Muscle of leg (tissue), 16 donors: ENCODE data around the gene HNRNPA2B1. TPM values are rescaled to one million over a fixed set of nuclear protein-coding genes. Genes with fewer than 3 reads are reported as not detected.

Experiments
- DNase-seq: peaks from one replicate; pipeline ENCODE4 v3.0.0; 2013
- H3K27ac ChIP-seq: one replicate; pipeline ENCODE4 v1.5.1; 2013; ENCODE audit warnings: mild to moderate bottlenecking, low read length, control low read depth
- H3K27me3 ChIP-seq: one replicate; pipeline ENCODE4 v1.6.1; 2013; ENCODE audit warnings: low read length; ENCODE audit not compliant: control insufficient read depth, insufficient read depth
- H3K36me3 ChIP-seq: one replicate; pipeline ENCODE4 v1.6.1; 2013; ENCODE audit warnings: low read length; ENCODE audit not compliant: control insufficient read depth, insufficient read depth
- H3K4me1 ChIP-seq: one replicate; pipeline ENCODE4 v1.6.1; 2013; ENCODE audit warnings: low read length; ENCODE audit not compliant: control insufficient read depth, insufficient read depth
- H3K4me3 ChIP-seq: one replicate; pipeline ENCODE4 v1.5.1; 2013; ENCODE audit warnings: low read length, control low read depth
- H3K9me3 ChIP-seq: replicated peaks from 2 replicates; pipeline ENCODE4 v1.6.1; 2013; ENCODE audit warnings: low read depth, low read length; ENCODE audit not compliant: control insufficient read depth
- WGBS: methylation state at CpG from one replicate; pipeline ENCODE4 v1.1.5; 2013; ENCODE audit warnings: missing lambda C conversion rate; ENCODE audit not compliant: insufficient coverage; 5-methylcytosine and 5-hydroxymethylcytosine counted together
- long read RNA-seq, 11 donors: transcript quantifications; one replicate each; lab custom pipeline, GENCODE V29; 2026
- polyA plus RNA-seq, 8 donors: library from polyadenylated mRNA; unstranded; fragments of 120-200 nt; gene quantifications; one replicate each; pipeline versions ENCODE4 v1.2.1 to v1.2.3, GENCODE V29; 2013; ENCODE audit warnings: inconsistent platforms in 1 of 8, low replicate concordance in 1 of 8; ENCODE audit not compliant: insufficient read length in 8 of 8, insufficient read depth in 1 of 8
- total RNA-seq: library from RNA; stranded (reverse); fragments of 120-200 nt; gene quantifications from one replicate; pipeline ENCODE4 v1.2.4, GENCODE V29; 2013

HNRNPA2B1 gene
- 107 TPM for total RNA-seq
- 100 to 1,000 TPM; 743 to 924 (median 812) TPM for polyA plus RNA-seq
- long read RNA-seq, donor 1, transcript HNRNPA2B1-202 (11 exons, 1,711 nt), result major isoform, 19 of 135 reads
- long read RNA-seq, donor 1, transcript HNRNPA2B1-205 (2 exons, 1,220 nt), result minor isoform, 13 of 135 reads
- long read RNA-seq, donor 1, partial matches to known transcripts, result 53 of 135 reads
- long read RNA-seq, donor 1, other reads (novel, unspliced or antisense), result 47 of 135 reads
- long read RNA-seq, donor 2, transcript HNRNPA2B1-202 (11 exons, 1,711 nt), result minor isoform, 5 of 12 reads
- long read RNA-seq, donor 2, transcript HNRNPA2B1-205 (2 exons, 1,220 nt), result major isoform, 7 of 12 reads
- long read RNA-seq, donor 2, partial matches to known transcripts, result 0 of 12 reads
- long read RNA-seq, donor 2, other reads (novel, unspliced or antisense), result 0 of 12 reads
- long read RNA-seq, donor 3, transcript HNRNPA2B1-202 (11 exons, 1,711 nt), result major isoform, 39 of 355 reads
- long read RNA-seq, donor 3, transcript HNRNPA2B1-205 (2 exons, 1,220 nt), result minor isoform, 10 of 355 reads
- long read RNA-seq, donor 3, transcript HNRNPA2B1-201 (12 exons, 3,664 nt), result minor isoform, 8 of 355 reads
- long read RNA-seq, donor 3, partial matches to known transcripts, result 261 of 355 reads
- long read RNA-seq, donor 3, other reads (novel, unspliced or antisense), result 34 of 355 reads
- long read RNA-seq, donor 4, full-length matches to known transcripts, result 35 of 121 reads
- long read RNA-seq, donor 4, partial matches to known transcripts, result 46 of 121 reads
- long read RNA-seq, donor 4, other reads (novel, unspliced or antisense), result 40 of 121 reads
- long read RNA-seq, donor 5, full-length matches to known transcripts, result 168 of 358 reads
- long read RNA-seq, donor 5, partial matches to known transcripts, result 146 of 358 reads
- long read RNA-seq, donor 5, other reads (novel, unspliced or antisense), result 44 of 358 reads
- long read RNA-seq, donor 6, full-length matches to known transcripts, result 175 of 378 reads
- long read RNA-seq, donor 6, partial matches to known transcripts, result 194 of 378 reads
- long read RNA-seq, donor 6, other reads (novel, unspliced or antisense), result 9 of 378 reads
- long read RNA-seq, donor 7, full-length matches to known transcripts, result 127 of 486 reads
- long read RNA-seq, donor 7, partial matches to known transcripts, result 260 of 486 reads
- long read RNA-seq, donor 7, other reads (novel, unspliced or antisense), result 99 of 486 reads
- long read RNA-seq, donor 8, full-length matches to known transcripts, result 70 of 166 reads
- long read RNA-seq, donor 8, partial matches to known transcripts, result 89 of 166 reads
- long read RNA-seq, donor 8, other reads (novel, unspliced or antisense), result 7 of 166 reads
- long read RNA-seq, donor 9, full-length matches to known transcripts, result 116 of 233 reads
- long read RNA-seq, donor 9, partial matches to known transcripts, result 112 of 233 reads
- long read RNA-seq, donor 9, other reads (novel, unspliced or antisense), result 5 of 233 reads
- long read RNA-seq, donor 10, full-length matches to known transcripts, result 177 of 338 reads
- long read RNA-seq, donor 10, partial matches to known transcripts, result 126 of 338 reads
- long read RNA-seq, donor 10, other reads (novel, unspliced or antisense), result 35 of 338 reads
- long read RNA-seq, donor 11, full-length matches to known transcripts, result 109 of 212 reads
- long read RNA-seq, donor 11, partial matches to known transcripts, result 92 of 212 reads
- long read RNA-seq, donor 11, other reads (novel, unspliced or antisense), result 11 of 212 reads

DNA sequence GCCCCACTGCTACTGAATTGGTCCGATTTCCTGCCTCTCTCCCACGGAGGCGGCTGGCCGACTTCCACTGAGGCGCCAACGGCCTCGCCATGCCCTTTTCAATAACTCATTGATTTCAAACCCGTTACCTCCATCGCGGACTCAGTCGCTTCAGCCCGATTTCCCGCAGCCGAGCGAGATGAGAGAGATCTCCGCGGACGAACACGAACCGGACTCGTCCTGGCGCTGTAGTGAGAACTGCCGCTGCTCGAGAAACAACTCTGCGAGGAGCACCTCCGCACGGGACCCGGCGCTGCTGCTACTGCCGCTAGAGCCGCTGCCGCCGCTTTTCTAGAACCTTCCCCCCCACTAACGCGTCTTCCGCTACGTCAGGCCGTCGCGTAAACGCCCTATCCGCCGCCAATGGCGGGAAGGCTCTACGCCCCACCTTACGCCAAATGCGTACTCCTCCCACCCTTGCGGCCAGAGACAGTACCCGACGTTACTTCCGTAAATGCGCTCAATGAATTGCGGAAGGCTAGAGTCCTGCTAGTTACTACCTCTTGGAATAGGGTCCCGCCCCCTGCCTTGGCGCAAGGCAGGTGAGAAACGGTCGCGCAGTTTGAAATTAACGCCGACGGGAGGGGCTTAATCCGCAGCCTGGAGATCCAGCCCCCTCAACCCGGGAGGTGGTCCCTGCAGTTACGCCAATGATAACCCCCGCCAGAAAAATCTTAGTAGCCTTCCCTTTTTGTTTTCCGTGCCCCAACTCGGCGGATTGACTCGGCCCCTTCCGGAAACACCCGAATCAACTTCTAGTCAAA is at the start of gene HNRNPA2B1:
TSS of gene HNRNPA2B1 (minus strand) at position 303 of the 803 bp plus-strand sequence. CDS start at position 134, 169 bp downstream.
- WGBS, result under 1% methylated on average over 65 of the region's 71 CpGs
- no peaks in the 10 kb centered on the region for H3K27me3 ChIP-seq
- peaks cover 5% of the 10 kb centered on the region for H3K4me1 ChIP-seq
- peak within 1 kb of the TSS; percentile 100 for H3K27ac ChIP-seq
- H3K9me3 ChIP-seq, result no peaks in the 10 kb centered on the region
- peak within 1 kb of the TSS; percentile 96 for H3K4me3 ChIP-seq
- DNase-seq, result peak; percentile 100
- H3K36me3 ChIP-seq, result peaks cover 19% of the 10 kb centered on the region

DNA sequence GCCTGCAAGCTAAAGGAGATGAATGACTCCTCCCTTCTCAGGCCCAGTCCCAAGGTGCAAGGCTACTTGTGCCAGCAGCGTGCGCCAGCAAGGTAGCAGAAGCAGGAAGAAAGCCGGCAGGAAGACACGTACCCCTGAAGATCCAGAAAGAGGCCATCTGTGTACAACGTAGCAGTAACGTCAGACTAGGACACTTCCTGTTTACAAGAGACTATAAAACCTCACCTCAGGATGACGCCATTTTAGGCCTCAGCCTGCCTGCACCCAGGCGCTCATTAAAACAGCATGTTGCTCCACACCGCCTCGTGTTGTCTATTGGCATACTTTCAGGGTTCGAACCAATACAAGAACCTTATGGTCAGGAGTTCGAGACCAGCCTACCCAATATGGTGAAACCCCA is 49.7 kb upstream of the HNRNPA2B1 start:
- H3K9me3 ChIP-seq, result no peaks in the 10 kb centered on the region
- H3K4me3 ChIP-seq, result no peak overlapping the region
- no peak overlapping the region for H3K27ac ChIP-seq
- WGBS, result 56% methylated on average over 8 of the region's 12 CpGs
- no peaks in the 10 kb centered on the region for H3K36me3 ChIP-seq
- no peaks in the 10 kb centered on the region for H3K4me1 ChIP-seq
- H3K27me3 ChIP-seq, result no peaks in the 10 kb centered on the region
- DNase-seq, result no peak

DNA sequence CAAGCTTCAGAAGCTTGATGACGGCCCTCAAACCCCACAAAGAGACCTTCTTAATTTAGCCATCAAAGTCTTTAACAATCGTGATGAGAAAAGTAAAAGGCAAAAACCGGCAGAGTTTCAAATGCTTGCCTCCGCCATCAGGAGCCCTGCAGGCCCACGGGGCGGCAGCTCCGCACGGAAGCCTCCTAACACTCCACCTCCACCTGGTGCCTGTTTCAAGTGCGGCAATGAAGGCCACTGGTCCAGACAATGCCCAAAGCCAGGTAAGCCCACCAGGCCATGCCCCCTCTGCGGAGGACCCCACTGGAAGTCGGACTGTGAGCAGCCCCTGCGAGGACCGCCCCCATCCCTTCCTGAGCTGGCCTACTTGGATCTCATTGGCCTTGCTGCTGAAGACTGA is 44.6 kb upstream of the HNRNPA2B1 start:
- no peaks in the 10 kb centered on the region for H3K27me3 ChIP-seq
- no peak overlapping the region for H3K4me3 ChIP-seq
- H3K36me3 ChIP-seq, result no peaks in the 10 kb centered on the region
- no peak overlapping the region for H3K27ac ChIP-seq
- DNase-seq, result no peak
- WGBS, result 85% methylated on average over 13 of the region's 13 CpGs
- H3K4me1 ChIP-seq, result no peaks in the 10 kb centered on the region
- no peaks in the 10 kb centered on the region for H3K9me3 ChIP-seq

DNA sequence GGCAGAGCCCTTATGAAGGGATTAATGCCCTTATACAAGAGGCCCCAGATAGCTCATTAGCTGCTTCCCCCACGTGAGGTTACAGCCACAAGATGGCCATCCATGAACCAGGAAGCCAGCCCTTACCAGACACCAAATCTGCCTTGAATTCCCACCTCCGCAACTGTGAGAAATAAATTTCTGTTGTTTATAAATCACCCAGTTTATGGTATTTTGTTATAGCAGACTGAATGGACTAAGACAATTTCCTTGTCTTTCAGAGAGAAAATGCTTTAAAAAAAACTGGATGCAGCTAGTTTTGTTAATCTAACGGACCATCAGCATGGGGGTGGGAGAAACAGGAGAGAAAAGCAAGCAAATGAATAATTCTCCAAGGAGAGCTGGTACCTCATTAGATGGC is 37.5 kb upstream of the HNRNPA2B1 start:
- no peak for DNase-seq
- no peak overlapping the region for H3K4me3 ChIP-seq
- H3K9me3 ChIP-seq, result no peaks in the 10 kb centered on the region
- H3K36me3 ChIP-seq, result no peaks in the 10 kb centered on the region
- no peaks in the 10 kb centered on the region for H3K27me3 ChIP-seq
- WGBS, result no CpG with 5 or more reads among the region's 3 CpGs
- no peaks in the 10 kb centered on the region for H3K4me1 ChIP-seq
- H3K27ac ChIP-seq, result no peak overlapping the region

DNA sequence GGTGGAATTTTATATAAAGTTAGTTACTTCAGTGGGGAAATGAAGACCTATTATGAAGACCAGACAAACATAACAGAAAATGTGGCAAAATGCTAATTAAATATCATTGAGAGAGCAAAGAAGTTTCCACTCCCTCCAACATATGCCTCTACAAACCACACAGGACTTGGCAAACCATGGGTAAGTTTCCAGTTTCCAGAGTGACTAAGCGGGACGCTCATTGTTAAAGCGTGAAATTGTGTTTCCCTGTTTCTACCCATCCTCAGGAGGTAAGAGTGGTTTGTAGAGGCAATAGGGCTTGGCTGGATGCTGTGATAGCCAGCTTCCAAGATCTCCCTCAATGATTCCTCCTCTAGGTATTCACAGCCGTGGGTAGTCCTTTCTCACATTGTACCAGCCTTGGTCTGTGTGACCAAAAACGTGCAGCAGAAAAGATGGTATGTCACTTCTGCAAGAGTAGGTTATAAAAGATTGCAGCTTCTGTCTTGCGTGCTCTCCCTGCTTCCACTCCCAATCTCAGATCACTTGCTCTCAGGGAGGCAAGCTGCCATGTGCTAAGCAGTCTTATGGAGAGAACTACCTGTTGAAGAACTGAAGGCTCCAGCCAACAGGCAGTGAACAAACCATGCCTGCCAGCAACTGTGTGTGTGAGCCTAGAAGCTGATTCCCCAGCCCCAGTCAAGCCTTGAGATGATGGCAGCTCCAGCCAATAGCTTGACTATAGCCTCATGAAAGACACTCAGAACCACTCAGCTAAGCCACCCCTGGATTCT is 36.7 kb upstream of the HNRNPA2B1 start:
- Histone ChIP-seq H3K27me3 (no peaks in the 10 kb centered on the region), H3K4me3 (no peak overlapping the region), H3K36me3 (no peaks in the 10 kb centered on the region), H3K4me1 (no peaks in the 10 kb centered on the region), H3K27ac (no peak overlapping the region), H3K9me3 (no peaks in the 10 kb centered on the region)
- WGBS, result no CpG with 5 or more reads among the region's 6 CpGs
- no peak for DNase-seq

DNA sequence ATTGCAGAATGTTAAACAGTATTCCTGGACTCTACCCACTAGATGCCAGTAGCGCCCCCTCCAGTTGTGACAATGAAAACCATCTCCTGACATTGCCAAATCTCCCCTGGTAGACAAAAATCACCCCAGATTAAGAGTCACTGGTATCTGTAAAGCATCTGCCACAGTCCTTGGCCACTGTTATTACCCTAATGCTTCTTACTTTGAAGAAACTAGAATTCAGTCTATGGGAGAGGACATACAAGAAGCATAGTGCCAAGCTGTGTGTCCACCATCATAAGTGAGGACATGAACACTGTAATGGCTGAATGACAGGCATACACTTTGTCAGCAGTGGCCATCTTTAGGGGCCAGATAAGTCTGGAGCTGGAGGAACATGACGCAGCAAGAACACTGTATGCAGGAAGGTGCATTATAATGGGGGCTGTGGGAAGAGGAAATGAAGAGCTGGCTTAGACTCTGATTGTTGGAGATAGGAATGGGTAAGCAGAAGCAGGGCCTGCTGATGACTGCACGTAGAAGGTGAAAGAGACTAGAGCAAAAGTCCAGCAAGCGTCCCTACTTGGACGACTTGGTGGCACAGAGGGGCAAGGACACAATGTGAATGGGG is 33.5 kb upstream of the HNRNPA2B1 start:
- no peak overlapping the region for H3K27ac ChIP-seq
- no peak overlapping the region for H3K4me3 ChIP-seq
- no peaks in the 10 kb centered on the region for H3K27me3 ChIP-seq
- H3K4me1 ChIP-seq, result no peaks in the 10 kb centered on the region
- no peak for DNase-seq
- no peaks in the 10 kb centered on the region for H3K36me3 ChIP-seq
- no peaks in the 10 kb centered on the region for H3K9me3 ChIP-seq
- WGBS, result 68% methylated on average over 5 of the region's 5 CpGs

DNA sequence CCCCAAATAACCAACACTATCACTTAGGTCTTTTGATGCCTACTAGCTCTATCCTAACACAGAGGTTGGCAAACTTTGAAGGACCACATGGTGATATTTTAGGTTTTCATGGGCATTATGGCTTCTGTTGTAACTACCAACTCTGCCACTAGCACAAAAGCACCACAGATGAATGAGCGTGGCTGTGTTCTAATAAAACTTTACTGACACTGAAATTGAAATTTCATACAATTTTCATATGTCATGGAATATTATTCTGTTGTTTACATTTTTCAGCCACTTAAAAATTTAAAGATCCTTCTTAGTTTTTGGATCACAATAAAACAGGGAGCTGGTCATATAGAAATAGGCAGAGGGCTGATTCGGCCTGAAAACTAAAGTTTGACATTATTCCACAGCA is 27.4 kb upstream of the HNRNPA2B1 start:
- Histone ChIP-seq H3K9me3 (no peaks in the 10 kb centered on the region), H3K36me3 (no peaks in the 10 kb centered on the region), H3K27me3 (no peaks in the 10 kb centered on the region), H3K27ac (no peak overlapping the region), H3K4me1 (no peaks in the 10 kb centered on the region), H3K4me3 (no peak overlapping the region)
- no peak for DNase-seq
- no CpG with 5 or more reads among the region's 2 CpGs for WGBS

DNA sequence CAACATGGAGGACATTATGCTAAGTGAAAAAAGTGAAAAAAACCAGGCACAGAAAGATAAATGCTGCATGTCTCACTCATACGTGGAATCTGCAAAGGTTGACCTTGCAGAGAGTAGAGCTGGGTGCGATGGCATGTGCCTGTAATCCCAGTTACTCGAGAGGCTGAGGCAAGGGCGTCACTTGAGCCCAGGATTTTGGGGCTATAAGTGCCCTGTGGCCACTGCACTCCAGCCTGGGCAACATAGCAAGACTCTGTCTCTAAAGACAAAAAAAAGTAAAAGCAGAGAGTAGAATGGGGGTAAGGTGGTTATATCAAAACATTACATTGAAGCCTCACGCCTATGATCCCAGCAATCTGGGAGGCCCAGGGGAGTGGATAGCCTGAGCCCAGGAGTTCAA is 23.8 kb upstream of the HNRNPA2B1 start:
- no peak overlapping the region for H3K4me3 ChIP-seq
- DNase-seq, result no peak
- H3K4me1 ChIP-seq, result no peaks in the 10 kb centered on the region
- H3K36me3 ChIP-seq, result no peaks in the 10 kb centered on the region
- H3K27ac ChIP-seq, result no peak overlapping the region
- 76% methylated on average over 4 of the region's 5 CpGs for WGBS
- no peaks in the 10 kb centered on the region for H3K27me3 ChIP-seq
- H3K9me3 ChIP-seq, result no peaks in the 10 kb centered on the region
